NB4 (cell line): Measurements from ENCODE around the gene RWDD1.

Experiments
- MYC ChIP-seq: IDR thresholded peaks from 2 replicates; pipeline ENCODE4 v1.6.1; 2011; ENCODE audit warnings: low read depth, low read length
- POLR2A ChIP-seq: IDR thresholded peaks from 2 replicates; pipeline ENCODE4 v1.6.1; 2011; ENCODE audit warnings: mild to moderate bottlenecking; ENCODE audit not compliant: insufficient read length; ENCODE audit errors: extremely low read depth
- TF ChIP-seq, protein P1 (sequence below): IDR thresholded peaks from one replicate; pipeline ENCODE4 v1.5.1; 2012; ENCODE audit warnings: low read depth, low read length

DNA sequence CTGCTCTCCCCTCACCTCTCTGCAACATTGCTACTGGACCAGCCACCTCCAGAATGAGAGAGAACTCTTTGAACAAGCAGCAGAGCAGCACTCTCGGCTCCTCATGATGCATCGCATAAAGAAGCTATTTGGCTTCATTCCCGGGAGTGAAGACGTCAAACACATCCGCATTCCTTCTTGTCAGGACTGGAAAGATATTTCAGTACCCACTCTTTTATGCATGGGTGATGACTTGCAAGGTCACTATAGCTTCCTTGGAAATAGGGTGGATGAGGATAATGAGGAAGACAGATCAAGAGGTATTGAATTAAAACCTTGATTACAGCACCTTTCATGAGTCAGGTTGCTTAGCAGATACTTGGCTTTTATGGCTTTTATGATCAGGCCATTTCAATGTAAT lies 13.4 kb upstream of the RWDD1 start:
- TF ChIP-seq POLR2A (no peak), MYC (no peak)
- TF ChIP-seq, protein P1, sequence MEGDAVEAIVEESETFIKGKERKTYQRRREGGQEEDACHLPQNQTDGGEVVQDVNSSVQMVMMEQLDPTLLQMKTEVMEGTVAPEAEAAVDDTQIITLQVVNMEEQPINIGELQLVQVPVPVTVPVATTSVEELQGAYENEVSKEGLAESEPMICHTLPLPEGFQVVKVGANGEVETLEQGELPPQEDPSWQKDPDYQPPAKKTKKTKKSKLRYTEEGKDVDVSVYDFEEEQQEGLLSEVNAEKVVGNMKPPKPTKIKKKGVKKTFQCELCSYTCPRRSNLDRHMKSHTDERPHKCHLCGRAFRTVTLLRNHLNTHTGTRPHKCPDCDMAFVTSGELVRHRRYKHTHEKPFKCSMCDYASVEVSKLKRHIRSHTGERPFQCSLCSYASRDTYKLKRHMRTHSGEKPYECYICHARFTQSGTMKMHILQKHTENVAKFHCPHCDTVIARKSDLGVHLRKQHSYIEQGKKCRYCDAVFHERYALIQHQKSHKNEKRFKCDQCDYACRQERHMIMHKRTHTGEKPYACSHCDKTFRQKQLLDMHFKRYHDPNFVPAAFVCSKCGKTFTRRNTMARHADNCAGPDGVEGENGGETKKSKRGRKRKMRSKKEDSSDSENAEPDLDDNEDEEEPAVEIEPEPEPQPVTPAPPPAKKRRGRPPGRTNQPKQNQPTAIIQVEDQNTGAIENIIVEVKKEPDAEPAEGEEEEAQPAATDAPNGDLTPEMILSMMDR = no peak
